GM19035 (cell line): ENCODE data around the gene MAGED4.
"Not testable (repeated sequence)": the region's sequence is repeated elsewhere in the genome, so short reads cannot be mapped to it uniquely, and the experiment has no call there.

Experiments used
- ATAC-seq: cut with Tn5 transposase; IDR thresholded peaks from one replicate; pipeline ENCODE4 v1.9.1; 2021; ENCODE audit not compliant: unreplicated experiment

The MAGED4 gene, protein sequence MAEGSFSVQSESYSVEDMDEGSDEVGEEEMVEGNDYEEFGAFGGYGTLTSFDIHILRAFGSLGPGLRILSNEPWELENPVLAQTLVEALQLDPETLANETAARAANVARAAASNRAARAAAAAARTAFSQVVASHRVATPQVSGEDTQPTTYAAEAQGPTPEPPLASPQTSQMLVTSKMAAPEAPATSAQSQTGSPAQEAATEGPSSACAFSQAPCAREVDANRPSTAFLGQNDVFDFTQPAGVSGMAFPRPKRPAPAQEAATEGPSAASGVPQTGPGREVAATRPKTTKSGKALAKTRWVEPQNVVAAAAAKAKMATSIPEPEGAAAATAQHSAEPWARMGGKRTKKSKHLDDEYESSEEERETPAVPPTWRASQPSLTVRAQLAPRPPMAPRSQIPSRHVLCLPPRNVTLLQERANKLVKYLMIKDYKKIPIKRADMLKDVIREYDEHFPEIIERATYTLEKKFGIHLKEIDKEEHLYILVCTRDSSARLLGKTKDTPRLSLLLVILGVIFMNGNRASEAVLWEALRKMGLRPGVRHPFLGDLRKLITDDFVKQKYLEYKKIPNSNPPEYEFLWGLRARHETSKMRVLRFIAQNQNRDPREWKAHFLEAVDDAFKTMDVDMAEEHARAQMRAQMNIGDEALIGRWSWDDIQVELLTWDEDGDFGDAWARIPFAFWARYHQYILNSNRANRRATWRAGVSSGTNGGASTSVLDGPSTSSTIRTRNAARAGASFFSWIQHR

DNA sequence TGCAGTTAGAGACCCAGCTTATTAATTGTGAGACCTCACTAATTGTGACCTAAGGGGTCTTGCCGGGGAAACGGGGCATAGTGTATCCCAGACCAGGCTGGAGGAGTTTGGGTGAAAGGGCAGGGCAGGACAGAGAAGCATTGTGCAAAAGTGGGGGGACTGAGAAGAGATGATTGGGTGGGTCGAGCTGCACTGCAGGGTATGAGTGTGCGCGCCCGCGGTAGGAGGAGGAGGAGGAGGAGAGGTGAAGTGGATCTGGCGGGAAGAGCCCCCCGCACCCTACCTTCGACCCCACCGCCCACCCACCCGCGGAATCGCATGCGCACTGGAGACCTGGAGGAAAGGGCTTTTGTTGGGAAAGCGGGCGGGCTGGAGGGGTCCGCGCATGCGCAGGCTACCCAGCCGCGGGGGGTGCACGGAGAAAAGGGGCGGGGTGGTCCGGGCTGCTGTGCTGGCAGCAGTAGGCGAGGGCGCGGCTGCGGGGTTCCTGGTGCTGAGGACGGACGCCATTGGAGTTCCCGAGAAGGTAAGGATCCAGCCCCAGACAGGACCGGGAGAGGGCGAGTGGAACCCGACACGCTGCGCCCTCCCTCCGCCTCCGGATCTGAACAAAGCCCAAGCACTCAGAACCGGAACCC is at the start of gene MAGED4:
TSS of gene MAGED4 (plus strand) at position 449 of the 638 bp plus-strand sequence. CDS start 1,035 bp downstream, outside the sequence.
- ATAC-seq, result not testable (repeated sequence)

DNA sequence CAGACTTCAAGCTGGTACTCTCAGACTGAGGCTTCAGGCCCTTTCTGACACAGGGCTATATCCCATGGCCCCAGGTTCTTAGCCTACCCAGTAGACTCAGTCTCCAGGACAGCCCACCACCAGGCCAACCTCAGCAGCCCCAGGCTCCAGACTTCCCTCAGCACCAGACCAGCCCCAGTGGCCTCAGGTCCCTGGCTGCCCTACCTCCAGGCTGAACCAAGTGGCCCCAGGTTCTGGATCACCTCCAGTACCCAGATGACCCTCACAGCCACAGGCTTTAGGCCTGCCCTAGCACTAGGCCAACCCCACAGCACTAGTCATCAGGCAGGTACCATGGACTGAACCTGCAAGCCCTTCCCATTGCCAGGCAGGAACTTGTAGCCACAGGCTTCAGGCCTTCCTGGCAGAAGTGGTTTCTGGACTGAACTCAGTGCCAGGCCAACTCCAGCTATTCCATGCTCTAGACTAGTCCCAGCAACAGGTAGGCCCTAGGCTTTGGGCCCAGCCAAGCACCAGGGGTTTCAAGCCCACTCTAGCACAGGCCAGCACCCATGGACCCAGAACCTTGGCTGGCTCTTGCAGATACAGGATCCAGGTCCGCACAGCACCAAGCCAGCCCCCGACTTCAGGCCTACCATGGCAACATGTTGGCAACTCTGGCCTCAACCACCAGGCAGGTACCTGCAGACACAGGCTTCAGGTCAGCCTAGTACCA is 45.7 kb upstream of the MAGED4 start:
- no peak for ATAC-seq

DNA sequence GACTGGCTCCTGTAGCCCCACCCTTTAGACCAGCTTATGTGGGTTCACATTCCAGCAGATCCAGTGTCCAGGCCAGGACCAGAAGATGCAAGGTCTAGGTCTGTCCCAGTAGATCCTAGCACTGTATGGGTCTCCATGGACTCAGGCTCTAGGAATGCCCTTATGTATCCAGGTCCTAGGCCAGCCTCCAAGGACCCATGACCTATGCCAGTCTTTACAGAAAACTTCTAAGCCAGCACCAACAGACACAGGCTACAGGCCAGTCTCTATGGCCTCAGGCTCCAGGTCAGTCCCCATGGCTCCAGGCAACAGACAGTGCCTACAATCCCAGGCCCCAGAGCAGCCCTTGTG is 45.2 kb upstream of the MAGED4 start:
- ATAC-seq, result no peak

DNA sequence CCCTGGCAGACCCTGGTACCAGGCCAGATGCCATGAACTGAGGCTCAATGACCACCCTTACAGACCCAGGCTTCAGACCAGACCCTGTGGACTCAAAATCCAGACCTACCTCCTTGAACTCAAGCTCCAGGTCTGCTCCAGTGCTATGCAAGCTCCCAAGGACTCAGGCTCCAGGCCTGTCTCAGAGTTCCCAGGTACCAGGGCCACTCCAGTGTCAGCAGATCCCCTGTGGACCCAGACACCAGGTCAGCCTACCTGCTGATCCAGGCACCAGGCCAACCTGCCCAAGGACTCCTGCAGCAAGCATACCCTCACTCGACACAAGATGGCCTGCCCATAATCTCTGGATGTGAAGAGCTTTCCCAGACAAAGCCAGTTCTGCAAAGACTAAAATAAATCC is 44.7 kb upstream of the MAGED4 start:
- no peak for ATAC-seq

DNA sequence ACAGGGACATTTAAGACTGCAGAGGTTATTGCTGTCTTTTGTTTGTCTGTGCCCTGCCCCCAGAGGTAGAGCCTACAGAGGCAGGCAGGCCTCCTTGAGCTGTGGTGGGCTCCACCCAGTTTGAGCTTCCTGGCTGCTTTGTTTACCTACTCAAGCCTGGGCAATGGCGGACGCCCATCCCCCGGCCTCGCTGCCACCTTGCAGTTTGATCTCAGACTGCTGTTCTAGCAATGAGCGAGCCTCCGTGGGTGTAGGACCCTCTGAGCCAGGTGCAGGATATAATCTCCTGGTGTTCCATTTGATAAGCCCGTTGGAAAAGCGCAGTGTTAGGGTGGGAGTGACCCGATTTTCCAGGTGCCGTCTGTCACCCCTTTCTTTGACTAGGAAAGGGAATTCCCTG is 34.0 kb upstream of the MAGED4 start:
- not testable (repeated sequence) for ATAC-seq

DNA sequence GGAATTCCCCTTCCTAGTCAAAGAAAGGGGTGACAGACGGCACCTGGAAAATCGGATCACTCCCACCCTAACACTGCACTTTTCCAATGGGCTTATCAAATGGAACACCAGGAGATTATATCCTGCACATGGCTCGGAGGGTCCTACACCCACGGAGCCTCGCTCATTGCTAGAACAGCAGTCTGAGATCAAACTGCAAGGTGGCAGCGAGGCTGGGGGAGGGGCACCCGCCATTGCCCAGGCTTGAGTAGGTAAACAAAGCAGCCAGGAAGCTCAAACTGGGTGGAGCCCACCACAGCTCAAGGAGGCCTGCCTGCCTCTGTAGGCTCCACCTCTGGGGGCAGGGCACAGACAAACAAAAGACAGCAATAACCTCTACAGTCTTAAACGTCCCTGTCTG is 24.5 kb upstream of the MAGED4 start:
- not testable (repeated sequence) for ATAC-seq

DNA sequence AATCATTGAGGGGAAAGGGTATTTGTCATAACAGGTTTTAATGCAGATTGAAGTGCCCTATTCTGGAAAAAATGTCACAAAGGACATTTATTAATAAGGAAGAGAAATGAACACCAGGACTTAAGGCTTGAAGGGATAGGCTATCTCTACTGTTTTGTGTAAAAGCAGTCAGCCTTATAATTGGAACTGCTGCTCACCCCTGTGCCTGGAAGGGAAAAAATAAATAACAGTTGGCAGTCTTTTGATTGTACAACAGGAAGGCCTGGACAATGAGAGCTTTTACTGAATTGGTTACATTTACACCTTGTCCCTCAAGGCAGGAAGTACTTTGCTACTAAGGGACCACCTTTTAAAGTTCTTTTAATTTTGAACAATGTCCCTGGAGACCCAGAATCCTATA is 17.8 kb upstream of the MAGED4 start:
- ATAC-seq, result no peak

DNA sequence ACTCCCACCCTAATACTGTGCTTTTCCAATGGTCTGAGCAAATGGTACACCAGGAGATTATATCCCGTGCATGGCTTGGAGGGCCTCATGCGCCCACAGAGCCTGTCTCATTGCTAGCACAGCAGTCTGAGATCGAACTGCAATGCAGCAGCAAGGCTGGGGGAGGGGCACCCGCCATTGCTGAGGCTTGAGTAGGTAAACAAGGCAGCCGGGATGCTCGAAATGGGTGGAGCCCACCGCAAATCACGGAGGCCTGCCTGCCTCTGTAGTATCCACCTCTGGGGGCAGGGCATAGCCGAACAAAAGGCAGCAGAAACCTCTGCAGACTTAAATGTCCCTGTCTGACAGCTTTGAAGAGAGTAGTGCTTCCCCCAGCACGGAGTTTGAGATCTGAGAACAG is 13.6 kb upstream of the MAGED4 start:
- not testable (repeated sequence) for ATAC-seq

DNA sequence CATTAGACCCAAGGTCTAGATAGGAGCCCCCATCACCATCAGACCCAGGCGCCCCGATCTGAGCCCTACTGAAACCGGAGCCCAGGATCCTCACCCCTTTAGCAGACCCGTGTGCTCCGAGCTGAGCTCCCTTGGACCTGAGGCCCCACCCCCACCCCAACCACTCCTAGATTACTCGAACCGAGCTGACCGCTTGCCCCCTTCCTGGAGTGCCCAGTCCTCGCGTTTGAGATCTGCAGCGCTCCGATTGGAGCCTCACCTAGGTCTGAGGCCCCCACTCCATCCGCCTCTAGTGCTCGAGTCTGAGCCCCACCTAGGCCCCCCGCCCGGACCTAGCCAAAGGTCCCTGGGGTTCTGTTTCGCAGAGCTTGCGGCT is 378 bp downstream of the MAGED4 start:
- not testable (repeated sequence) for ATAC-seq

DNA sequence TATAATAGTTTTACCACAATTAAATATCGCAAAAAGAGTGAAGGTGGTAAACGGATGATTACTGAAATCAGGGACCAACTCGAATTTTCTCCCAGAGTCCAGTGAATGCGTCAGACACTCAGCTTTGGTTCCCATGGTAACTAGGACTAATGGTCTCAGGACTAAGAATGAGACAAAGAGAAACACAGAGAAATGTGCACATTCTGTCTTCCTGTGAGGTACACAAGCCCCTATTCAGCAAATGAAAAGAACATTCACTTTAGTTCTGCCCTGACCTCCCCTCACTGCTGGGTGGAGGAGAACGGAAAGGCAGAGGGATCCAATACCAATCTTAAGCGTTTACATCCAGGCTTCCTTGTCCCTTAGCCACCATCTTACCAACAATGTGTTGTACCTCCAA is 26.7 kb downstream of the MAGED4 start:
- not testable (repeated sequence) for ATAC-seq

DNA sequence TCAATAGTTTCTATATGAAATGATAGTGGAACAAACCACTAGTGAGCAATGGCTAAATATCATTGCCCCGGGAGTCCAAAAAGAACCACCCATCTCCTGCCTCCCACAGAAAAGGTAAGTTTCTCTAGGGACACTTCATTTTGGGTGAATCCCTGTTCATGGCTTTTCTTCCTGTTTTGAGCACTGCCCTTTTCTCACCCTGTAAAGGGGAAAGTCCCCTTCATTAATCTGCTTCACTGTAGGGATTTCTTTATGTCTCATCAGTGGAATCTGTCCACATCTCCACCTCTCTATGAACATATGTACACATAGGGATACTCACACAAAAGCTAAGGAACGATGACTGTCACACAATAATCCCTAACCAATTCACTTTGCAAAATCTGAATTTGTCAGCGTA is 28.6 kb downstream of the MAGED4 start:
- ATAC-seq, result no peak

DNA sequence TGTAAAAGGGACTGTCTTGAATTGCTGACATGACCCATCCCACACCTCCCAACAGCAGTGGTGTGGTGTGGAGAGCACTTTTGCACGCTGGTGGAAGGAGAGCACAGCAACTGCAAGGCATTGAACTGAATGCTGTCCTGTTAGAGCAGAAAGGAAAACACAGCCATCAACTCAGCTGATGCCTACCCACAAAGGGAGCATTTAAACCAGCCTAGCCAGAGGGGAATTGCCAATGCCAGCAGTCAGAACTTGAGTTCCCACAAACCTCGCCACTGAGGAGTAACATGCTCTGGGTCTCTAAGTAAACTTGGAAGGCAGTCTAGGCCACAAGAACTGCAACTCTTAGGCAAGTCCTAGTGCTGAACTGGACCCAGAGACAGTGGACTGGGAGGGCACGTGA is 31.9 kb downstream of the MAGED4 start:
- no peak for ATAC-seq

DNA sequence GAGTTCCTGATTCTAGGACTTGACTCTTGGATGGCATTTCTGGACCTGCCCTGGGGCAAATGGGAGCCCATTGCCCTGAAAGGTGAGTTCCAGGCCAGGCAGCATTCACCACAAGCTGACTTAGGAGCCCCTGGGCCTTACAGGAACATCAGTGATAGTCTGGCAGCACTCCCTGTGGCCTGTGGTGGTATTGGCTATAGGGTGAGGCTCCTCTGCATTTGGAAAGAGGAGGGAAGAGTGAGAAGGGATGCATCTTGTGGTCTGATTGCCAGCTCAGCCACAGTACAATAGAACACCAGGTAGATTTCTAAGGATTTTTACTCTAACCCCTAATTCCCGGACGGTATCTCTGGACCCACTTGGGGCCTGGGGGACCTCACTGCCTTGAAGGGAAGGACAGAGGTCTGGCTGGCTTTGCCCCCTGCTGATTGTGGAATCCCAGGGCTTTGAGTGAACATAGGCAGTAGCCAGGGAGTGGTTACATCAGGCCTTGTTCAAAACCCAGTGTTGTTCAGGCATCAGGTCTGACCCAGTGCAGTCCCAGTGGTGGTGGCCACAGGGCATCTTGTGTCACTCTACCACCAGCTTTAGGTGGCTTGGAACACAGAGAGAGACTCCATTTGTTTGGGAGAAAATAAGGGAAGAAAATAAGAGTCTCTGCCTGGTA is 32.9 kb downstream of the MAGED4 start:
- ATAC-seq, result no peak

DNA sequence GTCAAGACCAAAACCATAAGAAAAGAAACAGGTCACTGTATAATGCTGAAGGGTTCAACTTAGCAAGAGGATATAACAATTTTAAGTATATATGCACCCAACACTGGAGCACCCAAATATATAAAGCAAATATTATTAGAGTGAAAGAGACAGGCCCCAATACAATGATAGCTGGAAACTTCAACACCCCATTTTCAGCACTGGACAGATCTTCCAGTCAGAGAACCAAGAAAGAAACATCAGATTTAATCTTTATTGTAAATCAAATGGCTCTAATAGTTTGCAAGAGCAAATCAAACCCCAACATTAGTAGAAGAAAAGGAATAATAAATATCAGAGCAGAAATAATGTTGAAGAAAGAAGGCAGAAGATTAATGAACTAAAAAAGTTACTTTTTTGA is 36.2 kb downstream of the MAGED4 start:
- ATAC-seq, result no peak
